PC-9 (cell line): ENCODE data around the gene NEURL3.

Experiments used
- EZH2 ChIP-seq: fragments of 200-600 bp; sonication (generic); IDR thresholded peaks from 2 replicates; pipeline ENCODE4 v1.8.0; 2017; ENCODE audit warnings: antibody characterized with exemption, low read depth
- TF ChIP-seq, protein P1 (sequence below): fragments of 200-600 bp; sonication (generic); conservative IDR thresholded peaks from 2 replicates; pipeline ENCODE4 v1.6.1; 2017; ENCODE audit warnings: mixed run types, antibody characterized with exemption, mild to moderate bottlenecking, moderate library complexity

DNA sequence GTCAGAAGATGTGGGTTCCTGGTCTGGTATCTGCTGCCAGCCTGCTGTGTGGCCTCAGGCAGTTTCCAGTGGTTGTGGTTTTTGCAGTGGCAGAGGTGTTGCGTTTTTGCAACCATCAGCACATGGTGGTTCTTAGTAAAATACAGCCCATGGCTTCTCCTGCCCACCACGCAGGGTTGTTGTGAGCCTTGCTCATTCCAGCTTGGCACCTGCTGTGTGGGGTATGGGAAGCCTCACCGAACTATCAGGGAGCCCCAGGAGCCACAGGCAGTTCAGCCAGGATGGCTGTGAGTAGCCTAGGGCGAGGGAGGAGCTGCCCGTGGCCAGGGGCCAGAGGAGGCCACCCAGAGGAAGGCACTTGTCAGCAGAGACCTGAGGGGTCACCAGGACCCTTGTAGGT lies 41.2 kb upstream of the NEURL3 start:
- TF ChIP-seq, protein P1, sequence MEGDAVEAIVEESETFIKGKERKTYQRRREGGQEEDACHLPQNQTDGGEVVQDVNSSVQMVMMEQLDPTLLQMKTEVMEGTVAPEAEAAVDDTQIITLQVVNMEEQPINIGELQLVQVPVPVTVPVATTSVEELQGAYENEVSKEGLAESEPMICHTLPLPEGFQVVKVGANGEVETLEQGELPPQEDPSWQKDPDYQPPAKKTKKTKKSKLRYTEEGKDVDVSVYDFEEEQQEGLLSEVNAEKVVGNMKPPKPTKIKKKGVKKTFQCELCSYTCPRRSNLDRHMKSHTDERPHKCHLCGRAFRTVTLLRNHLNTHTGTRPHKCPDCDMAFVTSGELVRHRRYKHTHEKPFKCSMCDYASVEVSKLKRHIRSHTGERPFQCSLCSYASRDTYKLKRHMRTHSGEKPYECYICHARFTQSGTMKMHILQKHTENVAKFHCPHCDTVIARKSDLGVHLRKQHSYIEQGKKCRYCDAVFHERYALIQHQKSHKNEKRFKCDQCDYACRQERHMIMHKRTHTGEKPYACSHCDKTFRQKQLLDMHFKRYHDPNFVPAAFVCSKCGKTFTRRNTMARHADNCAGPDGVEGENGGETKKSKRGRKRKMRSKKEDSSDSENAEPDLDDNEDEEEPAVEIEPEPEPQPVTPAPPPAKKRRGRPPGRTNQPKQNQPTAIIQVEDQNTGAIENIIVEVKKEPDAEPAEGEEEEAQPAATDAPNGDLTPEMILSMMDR: no peak
- no peak for TF ChIP-seq EZH2
